ENCODE data around the gene TESMIN.

DNA sequence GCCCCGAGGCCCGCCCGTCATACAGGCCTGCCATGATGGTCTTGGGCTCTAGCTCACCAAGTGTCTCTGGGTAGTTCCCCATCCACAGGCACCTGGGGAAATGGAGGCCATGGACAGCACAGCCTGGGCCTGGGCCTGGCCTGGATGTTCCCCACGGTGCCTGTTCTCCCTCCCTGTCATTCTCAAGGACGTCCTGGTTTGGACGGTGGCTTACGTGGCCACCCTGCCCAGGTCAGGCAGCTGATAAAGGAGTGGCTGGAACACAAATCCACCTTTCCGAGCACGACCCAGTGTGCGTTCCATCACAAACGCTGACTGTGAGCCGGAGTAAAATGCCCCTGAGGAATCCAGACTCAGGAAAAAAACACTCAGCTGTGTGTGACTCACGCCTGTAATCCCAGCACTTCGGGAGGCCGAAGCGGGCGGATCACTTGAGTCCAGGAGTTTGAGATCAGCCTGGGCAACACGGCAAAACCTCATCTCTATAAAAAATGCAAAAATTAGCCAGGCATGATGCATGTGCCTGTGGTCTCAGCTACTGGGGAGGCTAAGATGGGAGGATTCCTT, 41.2 kb upstream of the TESMIN start:
- TF ChIP-seq FOXM1 (IDR thresholded peaks at IDR 0.05; ENCODE audit: borderline replicate concordance), result no peak
- no peak for TF ChIP-seq HDGF (IDR thresholded peaks at IDR 0.05; ENCODE audit: borderline replicate concordance)
- TF ChIP-seq TARDBP (IDR thresholded peaks at IDR 0.05), result no peak
- no peak for TF ChIP-seq ZNF384 (IDR thresholded peaks at IDR 0.05)
- TF ChIP-seq SP1 (IDR thresholded peaks at IDR 0.05), result no peak

Data from HEK293T (cell line).